ENCODE measurements around the gene RAB34. TPM values are rescaled to one million over a fixed set of nuclear protein-coding genes. Genes with fewer than 3 reads are reported as not detected.

RAB34 gene, protein sequence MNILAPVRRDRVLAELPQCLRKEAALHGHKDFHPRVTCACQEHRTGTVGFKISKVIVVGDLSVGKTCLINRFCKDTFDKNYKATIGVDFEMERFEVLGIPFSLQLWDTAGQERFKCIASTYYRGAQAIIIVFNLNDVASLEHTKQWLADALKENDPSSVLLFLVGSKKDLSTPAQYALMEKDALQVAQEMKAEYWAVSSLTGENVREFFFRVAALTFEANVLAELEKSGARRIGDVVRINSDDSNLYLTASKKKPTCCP
- 224 and 238 TPM in 2 replicates for total RNA-seq

GRCh38 chr17:28717578-28718332, at the start of gene RAB34:
RAB34 (minus strand) TSS chr17:28717868; CDS start chr17:28717266, 602 bp downstream.

GRCh38 chr17:28743243-28744103, 25.8 kb upstream of the RAB34 start, which contains the start of gene TRAF4:
TRAF4 (plus strand) TSS chr17:28744011; CDS start chr17:28744113, 102 bp downstream.

DNA sequence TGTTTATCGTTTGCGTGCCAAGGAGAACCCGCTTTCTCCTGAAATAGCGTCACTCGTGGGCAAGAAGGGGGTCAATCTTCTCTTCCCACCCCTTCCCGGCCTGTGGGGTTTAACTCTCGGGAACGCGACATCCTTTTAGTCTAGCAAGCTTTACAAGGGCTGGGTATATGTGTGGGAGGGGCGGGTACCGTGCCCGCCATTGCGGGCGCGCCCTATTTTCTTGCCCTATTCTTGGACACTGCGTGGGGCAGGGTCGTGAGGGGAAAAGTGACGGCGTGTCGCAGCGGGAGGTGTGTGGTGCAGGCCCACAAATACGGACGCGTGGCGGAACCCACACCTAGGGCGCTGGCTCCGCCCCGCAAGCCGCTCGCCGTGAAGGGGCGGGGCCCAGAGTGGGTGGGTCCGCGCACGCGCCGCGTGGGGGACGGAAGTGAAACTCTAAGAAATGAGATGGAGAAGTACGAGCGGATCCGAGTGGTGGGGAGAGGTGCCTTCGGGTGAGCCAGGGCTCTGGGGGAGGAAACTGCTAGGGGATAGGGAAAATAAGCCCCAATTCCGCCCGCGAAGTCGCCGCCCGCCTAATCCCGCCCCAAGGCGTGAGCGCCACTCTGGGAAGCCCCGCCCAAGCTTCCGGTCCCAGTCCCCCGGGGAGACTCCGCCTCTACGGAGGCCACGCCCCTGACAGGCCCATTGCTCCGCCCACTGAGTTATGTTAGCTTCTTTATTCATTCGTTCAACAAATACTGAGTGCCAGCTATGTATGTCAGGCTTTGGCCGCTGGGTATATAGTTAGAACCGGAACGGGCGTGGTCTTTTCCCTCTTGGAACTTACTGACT, 10.9 kb upstream of the RAB34 start, which contains the start of gene NEK8:
Gene NEK8, plus strand, starts transcription at position 425 of the 837 bp plus-strand sequence. Its CDS starts 26 bp downstream, at position 451.

GRCh38 chr17:28726226-28726626, 8.6 kb upstream of the RAB34 start, which contains the start of gene TLCD1:
TLCD1 (minus strand) TSS chr17:28726233; CDS start chr17:28726097, 136 bp downstream.

DNA sequence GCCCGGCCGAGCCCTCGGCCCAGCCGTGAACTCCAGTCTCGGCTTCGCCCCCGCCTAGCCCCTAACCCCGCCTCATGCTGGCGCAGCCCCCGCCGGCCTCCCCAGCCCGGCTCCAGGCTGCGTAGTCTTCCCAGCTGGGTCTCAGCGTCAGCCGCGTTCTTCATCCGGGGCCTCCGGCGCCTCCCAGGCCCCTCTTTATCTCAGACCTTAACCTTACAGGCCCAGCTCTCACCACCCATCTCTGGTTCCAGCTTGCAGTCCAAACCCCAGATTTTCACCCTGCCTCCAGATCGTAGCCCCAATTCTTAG, 6.0 kb downstream of the RAB34 start, which contains the start of gene PROCA1:
Gene PROCA1, minus strand, starts transcription at position 166 of the 309 bp plus-strand sequence. CDS start 228 bp downstream, outside the sequence.

Other genes starting within 250 kb of the RAB34 start
- not detected in 2 replicates for gene SLC13A2, start 244.2 kb downstream of the RAB34 start, total RNA-seq
- 0.04 and 0.08 TPM in 2 replicates for gene FOXN1, start 211.5 kb downstream of the RAB34 start, total RNA-seq
- gene UNC119, start 165.2 kb downstream of the RAB34 start, total RNA-seq: 28.3 and 35.6 TPM in 2 replicates
- 39.9 and 70.3 TPM in 2 replicates for gene PIGS, start 146.3 kb downstream of the RAB34 start, total RNA-seq
- 50.5 and 61.6 TPM in 2 replicates for gene ALDOC, start 141.0 kb downstream of the RAB34 start, total RNA-seq
- gene SPAG5, start 118.8 kb downstream of the RAB34 start, total RNA-seq: 16.9 and 49.8 TPM in 2 replicates
- 0.38 and 3.0 TPM in 2 replicates for gene RSKR, start 103.7 kb downstream of the RAB34 start, total RNA-seq
- gene BLTP2, start 72.7 kb downstream of the RAB34 start, total RNA-seq: 93.2 and 116 TPM in 2 replicates
- gene SDF2, start 56.0 kb downstream of the RAB34 start, total RNA-seq: 36.5 and 43.7 TPM in 2 replicates
- 16.2 and 19.1 TPM in 2 replicates for gene SUPT6H, start 55.7 kb downstream of the RAB34 start, total RNA-seq
- gene PROCA1, start 6.0 kb downstream of the RAB34 start, total RNA-seq: 1.3 TPM in 1 of 2 replicates, not detected in the other
- 987 and 1,126 TPM in 2 replicates for gene RPL23A, start 2.1 kb upstream of the RAB34 start, total RNA-seq
- 9.4 and 20.7 TPM in 2 replicates for gene TLCD1, start 8.4 kb upstream of the RAB34 start, total RNA-seq
- 0.76 and 3.2 TPM in 2 replicates for gene NEK8, start 10.9 kb upstream of the RAB34 start, total RNA-seq
- 60.8 and 82.5 TPM in 2 replicates for gene TRAF4, start 26.1 kb upstream of the RAB34 start, total RNA-seq
- gene FAM222B, start 124.9 kb upstream of the RAB34 start, total RNA-seq: 8.7 and 9.3 TPM in 2 replicates
- 43.0 and 78.7 TPM in 2 replicates for gene ERAL1, start 137.1 kb upstream of the RAB34 start, total RNA-seq
- gene FLOT2, start 179.9 kb upstream of the RAB34 start, total RNA-seq: 94.7 and 97.4 TPM in 2 replicates
- 7.7 and 12.0 TPM in 2 replicates for gene DHRS13, start 185.2 kb upstream of the RAB34 start, total RNA-seq
- 7.8 and 14.0 TPM in 2 replicates for gene PHF12, start 233.7 kb upstream of the RAB34 start, total RNA-seq

All from hair follicular keratinocyte (primary cell).